H1 (cell line): ENCODE results near the gene RRP1. TPM values are rescaled to one million over a fixed set of nuclear protein-coding genes. Genes with fewer than 3 reads are reported as not detected.

Source experiments
- CTCF ChIA-PET: fragments of 300-600 bp; sonication (Branson Sonifier 250); formaldehyde crosslinking; loops from one replicate; lab custom pipeline; 2021; ENCODE audit not compliant: partially characterized antibody; lab: Charles Lee
- POLR2A ChIA-PET: fragments of 300-600 bp; sonication (Branson Sonifier 250); formaldehyde crosslinking; loops from one replicate; lab custom pipeline; 2021; ENCODE audit warnings: inconsistent platforms; ENCODE audit not compliant: partially characterized antibody; lab: Charles Lee
- DNase-seq, 2 experiments: peaks; one replicate each; pipeline versions ENCODE4 v3.0.0 to v3.0.0-alpha.2; 2010 to 2022; ENCODE audit warnings: low spot score in 2 of 2, low read depth in 1 of 2, mixed read lengths in 1 of 2
- FAIRE-seq: peaks from 2 replicates; lab custom pipeline; 2011; peaks lifted over from hg19 to GRCh38; lab: Jason Lieb, UNC
- H2AFZ ChIP-seq: 2 replicates; pipeline ENCODE4 v1.8.1; 2012; ENCODE audit warnings: low read length, inconsistent platforms
- H2AK5ac ChIP-seq: 2 replicates; pipeline ENCODE4 v1.6.1; 2013; ENCODE audit warnings: low read depth, low read length
- H2BK120ac ChIP-seq: replicated peaks from 2 replicates; pipeline ENCODE3; 2013; ENCODE audit warnings: low read depth, low read length, inconsistent platforms
- H2BK12ac ChIP-seq: 2 replicates; pipeline ENCODE4 v1.6.1; 2013; ENCODE audit warnings: low read depth, low read length
- H2BK15ac ChIP-seq: 2 replicates; pipeline ENCODE4 v1.6.1; 2013; ENCODE audit warnings: low read length
- H2BK20ac ChIP-seq: 2 replicates; pipeline ENCODE4 v1.6.1; 2013; ENCODE audit warnings: low read length
- H2BK5ac ChIP-seq: 2 replicates; pipeline ENCODE4 v1.6.1; 2013; ENCODE audit warnings: low read depth, low read length
- H3K14ac ChIP-seq: 2 replicates; pipeline ENCODE4 v1.6.1; 2013; ENCODE audit warnings: inconsistent platforms; ENCODE audit not compliant: insufficient read length
- H3K18ac ChIP-seq: 2 replicates; pipeline ENCODE4 v1.6.1; 2013; ENCODE audit warnings: low read length; ENCODE audit errors: extremely low read depth
- H3K23ac ChIP-seq: 2 replicates; pipeline ENCODE4 v1.6.1; 2013; ENCODE audit warnings: inconsistent platforms; ENCODE audit not compliant: insufficient read length
- H3K23me2 ChIP-seq: 2 replicates; pipeline ENCODE4 v1.6.1; 2013; ENCODE audit warnings: low read depth, low read length
- H3K27ac ChIP-seq: 2 replicates; pipeline ENCODE4 v1.6.1; 2011; ENCODE audit warnings: low read depth, low read length, inconsistent platforms
- H3K27me3 ChIP-seq, 4 experiments: replicated peaks in 1 of 4; 1 replicate in 1 of 4; 2 replicates in 3 of 4; pipeline versions ENCODE4 v1.6.1 to v1.8.1; 2011 to 2013; ENCODE audit warnings: low read length in 3 of 4, mild to moderate bottlenecking in 3 of 4, inconsistent platforms in 2 of 4, mixed read lengths in 2 of 4, moderate library complexity in 1 of 4; ENCODE audit not compliant: control insufficient read depth in 3 of 4, insufficient read depth in 3 of 4; ENCODE audit errors: extremely low read depth in 1 of 4
- H3K36me3 ChIP-seq, 4 experiments: 2 replicates each; pipeline versions ENCODE4 v1.6.1 to v1.8.1; 2011 to 2013; ENCODE audit warnings: mild to moderate bottlenecking in 4 of 4, low read length in 3 of 4, moderate library complexity in 2 of 4, control low read depth in 1 of 4, inconsistent platforms in 1 of 4; ENCODE audit not compliant: insufficient read depth in 4 of 4, control insufficient read depth in 2 of 4
- H3K4ac ChIP-seq: replicated peaks from 2 replicates; pipeline ENCODE3; 2013; ENCODE audit warnings: low read length, low read depth, mixed read lengths, inconsistent platforms; ENCODE audit not compliant: insufficient read length
- H3K4me1 ChIP-seq, 4 experiments: replicated peaks in 1 of 4; 1 replicate in 1 of 4; 2 replicates in 3 of 4; pipeline versions ENCODE4 v1.6.1 to v1.8.1; 2011 to 2013; ENCODE audit warnings: low read length in 3 of 4, inconsistent platforms in 2 of 4, mixed read lengths in 1 of 4; ENCODE audit not compliant: insufficient read depth in 4 of 4, control insufficient read depth in 3 of 4
- H3K4me2 ChIP-seq, 2 experiments: 2 replicates each; pipeline versions ENCODE4 v1.6.1 to v1.8.1; 2011 to 2013; ENCODE audit warnings: low read depth in 2 of 2, low read length in 2 of 2, control low read depth in 1 of 2, inconsistent platforms in 1 of 2, mild to moderate bottlenecking in 1 of 2; ENCODE audit not compliant: insufficient read depth in 1 of 2
- H3K4me3 ChIP-seq, 4 experiments: fragments of 200-600, 300-600 bp in 1 of 4; sonication (generic), shearing (Covaris generic), sonication (Bioruptor Twin) in 1 of 4; 2 replicates each; pipeline versions ENCODE4 v1.5.1 to v1.8.1; 2011 to 2016; ENCODE audit warnings: low read length in 4 of 4, low read depth in 3 of 4, control low read depth in 2 of 4, inconsistent platforms in 2 of 4, mild to moderate bottlenecking in 2 of 4, mixed read lengths in 1 of 4, moderate library complexity in 1 of 4; ENCODE audit not compliant: insufficient read depth in 2 of 4; ENCODE audit errors: extremely low read depth in 1 of 4
- H3K56ac ChIP-seq: replicated peaks from 2 replicates; pipeline ENCODE3; 2013; ENCODE audit warnings: low read depth, mild to moderate bottlenecking, mixed read lengths, low read length, inconsistent platforms; ENCODE audit not compliant: insufficient read length
- H3K79me1 ChIP-seq: 2 replicates; pipeline ENCODE4 v1.6.1; 2013; ENCODE audit warnings: low read depth, low read length, control low read depth
- H3K79me2 ChIP-seq, 2 experiments: 2 replicates each; pipeline versions ENCODE4 v1.6.1 to v1.8.1; 2012 to 2013; ENCODE audit warnings: low read length in 2 of 2, mild to moderate bottlenecking in 2 of 2, inconsistent platforms in 1 of 2; ENCODE audit not compliant: insufficient read depth in 2 of 2, control insufficient read depth in 1 of 2
- H3K9ac ChIP-seq, 4 experiments: replicated peaks in 1 of 4; 1 replicate in 1 of 4; 2 replicates in 3 of 4; pipeline versions ENCODE4 v1.6.1 to v1.8.1; 2011 to 2013; ENCODE audit warnings: low read depth in 3 of 4, low read length in 3 of 4, control low read depth in 2 of 4, mild to moderate bottlenecking in 2 of 4, moderate library complexity in 2 of 4, inconsistent platforms in 1 of 4; ENCODE audit errors: extremely low read depth in 1 of 4
- H3K9me3 ChIP-seq, 2 experiments: 2 replicates each; pipeline versions ENCODE4 v1.6.1 to v1.8.1; 2012 to 2013; ENCODE audit warnings: mild to moderate bottlenecking in 2 of 2, moderate library complexity in 2 of 2, control low read depth in 1 of 2, inconsistent platforms in 1 of 2, low read depth in 1 of 2, low read length in 1 of 2, mixed read lengths in 1 of 2; ENCODE audit not compliant: insufficient read depth in 2 of 2
- H4K20me1 ChIP-seq, 2 experiments: replicated peaks in 1 of 2; 2 replicates each; pipeline versions ENCODE3 to v1.8.1; 2011 to 2013; ENCODE audit warnings: inconsistent platforms in 2 of 2, low read length in 2 of 2, mild to moderate bottlenecking in 1 of 2; ENCODE audit not compliant: insufficient read depth in 2 of 2, control insufficient read depth in 1 of 2
- H4K5ac ChIP-seq: 2 replicates; pipeline ENCODE4 v1.6.1; 2013; ENCODE audit warnings: low read length, low read depth, mixed read lengths, inconsistent platforms; ENCODE audit not compliant: insufficient read length
- H4K8ac ChIP-seq: 2 replicates; pipeline ENCODE4 v1.8.0; 2013; ENCODE audit warnings: mild to moderate bottlenecking, moderate library complexity, low read length, inconsistent platforms; ENCODE audit not compliant: insufficient read depth; ENCODE audit errors: extremely low read depth
- H4K91ac ChIP-seq: replicated peaks from 2 replicates; pipeline ENCODE3; 2013; ENCODE audit warnings: low read length, mixed read lengths, inconsistent platforms; ENCODE audit not compliant: insufficient read length
- CTBP2 ChIP-seq: IDR thresholded peaks from 2 replicates; pipeline ENCODE4 v1.7.0; 2011; ENCODE audit warnings: borderline replicate concordance, mild to moderate bottlenecking, moderate library complexity, mixed read lengths, low read length; ENCODE audit not compliant: insufficient read depth, insufficient read length
- KDM5A ChIP-seq: fragments of 200-600 bp; IDR thresholded peaks from 2 replicates; pipeline ENCODE4 v1.7.1; 2012; ENCODE audit warnings: mild to moderate bottlenecking, low read length, inconsistent platforms, mixed read lengths
- NANOG ChIP-seq: IDR thresholded peaks from 2 replicates; pipeline ENCODE4 v1.6.1; 2011; ENCODE audit warnings: low read length, low read depth, mild to moderate bottlenecking, inconsistent platforms; ENCODE audit not compliant: insufficient read depth, poor library complexity, severe bottlenecking
- POLR2AphosphoS5 ChIP-seq: IDR thresholded peaks from 2 replicates; pipeline ENCODE4 v1.6.1; 2011; ENCODE audit warnings: low read depth, low read length
- SP4 ChIP-seq: IDR thresholded peaks from 2 replicates; pipeline ENCODE4 v1.6.1; 2012; ENCODE audit warnings: low read length, inconsistent platforms
- WGBS, 2 experiments: shearing (Covaris generic) in 1 of 2; methylation state at CpG; one replicate each; pipeline versions ENCODE4 v1.1.6 to v1.1.7; 2013 to 2015; ENCODE audit warnings: low lambda C conversion rate in 2 of 2, mixed read lengths in 2 of 2, inconsistent platforms in 1 of 2, low coverage in 1 of 2, missing lambda C conversion rate in 1 of 2; ENCODE audit not compliant: insufficient replicate concordance in 2 of 2, insufficient coverage in 1 of 2, insufficient read length in 1 of 2; ENCODE audit errors: extremely low coverage in 1 of 2, missing lambda C conversion rate in 1 of 2; 5-methylcytosine and 5-hydroxymethylcytosine counted together
- polyA plus RNA-seq, 7 experiments: library from polyadenylated mRNA; depleted of rRNA in 3 of 7; stranded (reverse) in 5 of 7; unstranded in 2 of 7; fragments of >200 nt in 5 of 7; fragments of 200-250 nt in 2 of 7; gene quantifications; 1 replicate in 5 of 7; 2 replicates in 1 of 7; 4 replicates in 1 of 7; pipeline versions ENCODE4 v1.2.1 to v1.2.3, GENCODE V29; 2011 to 2013; ENCODE audit warnings: missing spikeins in 2 of 7, mixed read lengths in 2 of 7
- total RNA-seq: library from RNA; stranded (reverse); fragmentation: NEBNext Ultra II Directional; extraction: Animal tissue kit (Norgen Biotek cat#: 25700); gene quantifications from 2 replicates; pipeline ENCODE4 v1.2.1, GENCODE V29; 2021

RRP1 gene
- total and polyA plus RNA-seq, 2 of the 8 experiments (the other 6 are each of a cell fraction or from before 2014, with no cell fraction given): 11.6 to 55.2 TPM

DNA sequence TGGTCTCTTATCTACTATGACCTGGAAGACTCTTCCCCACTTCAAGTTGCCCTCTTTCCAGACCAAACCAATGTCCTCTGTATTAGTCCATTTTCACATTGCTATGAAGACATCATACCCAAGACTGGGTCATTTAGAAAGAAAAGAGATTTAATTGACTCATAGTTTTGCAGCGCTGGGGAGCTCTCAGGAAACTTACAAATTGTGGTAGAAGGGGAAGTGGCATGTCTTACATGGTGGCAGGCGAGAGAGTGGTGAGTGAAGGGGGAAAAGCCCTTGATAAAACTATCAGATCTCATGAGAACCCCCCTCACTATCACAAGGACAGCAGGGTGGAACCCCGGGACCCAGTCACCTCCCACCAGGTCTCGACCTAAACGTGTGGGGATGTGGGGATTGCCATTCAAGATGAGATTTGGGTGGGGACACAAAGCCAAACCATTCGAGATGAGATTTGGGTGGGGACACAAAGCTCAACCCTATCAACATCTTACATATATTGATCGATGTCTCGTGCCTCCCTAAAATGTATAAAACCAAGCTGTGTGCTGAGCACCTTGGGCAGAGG, 61.4 kb downstream of the RRP1 start:
- no peak for TF ChIP-seq KDM5A
- TF ChIP-seq NANOG: no peak
- TF ChIP-seq SP4: no peak
- TF ChIP-seq POLR2AphosphoS5: no peak
- no peak for TF ChIP-seq CTBP2
- TF ChIP-seq, all 59 proteins: peak for 0
- H3K4me1 ChIP-seq: no peaks in the 10 kb centered on the region
- H3K23ac ChIP-seq: no peak overlapping the region
- DNase-seq (no peak), FAIRE-seq (no peak)
- no peak overlapping the region for H2BK120ac ChIP-seq
- no peak overlapping the region for H2BK5ac ChIP-seq
- ChIA-PET CTCF (interaction anchor here (0.9 to 10.4 kb wide), 4 partner anchors 14 to 124 kb away, joined by 3 to 73 read pairs (median 4); no protein-coding TSS in a partner anchor), POLR2A (no interaction called here)
- no peak overlapping the region for H2BK20ac ChIP-seq
- no peak overlapping the region for H3K9ac ChIP-seq
- no peak overlapping the region for H3K27ac ChIP-seq
- no peak overlapping the region for H4K5ac ChIP-seq
- H3K23me2 ChIP-seq: no peaks in the 10 kb centered on the region
- no peak overlapping the region for H4K91ac ChIP-seq
- no peak overlapping the region for H2BK15ac ChIP-seq
- no peak overlapping the region for H3K4me3 ChIP-seq
- H3K4me2 ChIP-seq: no peak overlapping the region
- H3K79me1 ChIP-seq: no peaks in the 10 kb centered on the region
- H2AFZ ChIP-seq: no peak overlapping the region
- no peaks in the 10 kb centered on the region for H3K36me3 ChIP-seq
- no peak overlapping the region for H4K8ac ChIP-seq
- H2BK12ac ChIP-seq: no peak overlapping the region
- H3K14ac ChIP-seq: no peak overlapping the region
- H3K9me3 ChIP-seq: no peaks in the 10 kb centered on the region; a peak in 1 of 4 replicates
- 85% methylated on average over 8 of the region's 8 CpGs; no CpG with 5 or more reads in 1 of the 2 experiments for WGBS, 2 experiments
- no peaks in the 10 kb centered on the region for H3K79me2 ChIP-seq
- H3K18ac ChIP-seq: no peak overlapping the region
- H3K56ac ChIP-seq: no peak overlapping the region
- no peaks in the 10 kb centered on the region for H3K27me3 ChIP-seq
- H2AK5ac ChIP-seq: no peak overlapping the region
- H4K20me1 ChIP-seq: no peaks in the 10 kb centered on the region
- no peak overlapping the region for H3K4ac ChIP-seq
